Adrenal gland (tissue), 12 donors: ENCODE results near the gene RXFP4. TPM values are rescaled to one million over a fixed set of nuclear protein-coding genes. Genes with fewer than 3 reads are reported as not detected.

ENCODE experiments used
- DNase-seq, 7 donors: peaks; one replicate each; pipeline ENCODE4 v3.0.0-alpha.2; 2019 to 2020
- H3K27ac ChIP-seq, 5 donors: fragments of 200-600 bp; sonication (generic) in 4 of 5; 1 replicate in 3 of 5; 2 replicates in 2 of 5; pipeline versions ENCODE4 v1.5.1 to v1.8.0; 2016 to 2020; ENCODE audit warnings: mild to moderate bottlenecking in 1 of 5
- H3K27me3 ChIP-seq: fragments of 200-600 bp; 2 replicates; pipeline ENCODE4 v1.8.0; 2021
- H3K36me3 ChIP-seq, 2 donors: fragments of 200-600 bp; replicated peaks in 1 of 2; 1 replicate in 1 of 2; 2 replicates in 1 of 2; pipeline versions ENCODE4 v1.5.1 to v1.8.0; 2018 to 2022
- H3K4me1 ChIP-seq, 2 donors: fragments of 200-600 bp; replicated peaks in 1 of 2; 1 replicate in 1 of 2; 2 replicates in 1 of 2; pipeline versions ENCODE4 v1.5.1 to v1.8.0; 2018 to 2021
- H3K4me3 ChIP-seq, 4 donors: fragments of 200-600 bp; sonication (generic) in 3 of 4; one replicate each; pipeline ENCODE4 v1.5.1; 2016 to 2018
- H3K9me3 ChIP-seq, 3 donors: fragments of 200-600 bp; sonication (generic) in 1 of 3; replicated peaks in 1 of 3; 1 replicate in 2 of 3; 2 replicates in 1 of 3; pipeline versions ENCODE4 v1.5.1 to v1.8.0; 2016 to 2021
- POLR2A ChIP-seq, 2 donors: fragments of 450-650 bp; IDR thresholded peaks; one replicate each; pipeline ENCODE4 v1.6.1; 2017; ENCODE audit warnings: antibody characterized with exemption in 2 of 2, mild to moderate bottlenecking in 2 of 2, moderate library complexity in 1 of 2
- WGBS, 4 donors: extraction: QIAGEN DNeasy Blood & Tissue Kit in 2 of 4; methylation state at CpG; one replicate each; pipeline versions ENCODE4 v1.1.5 to v1.1.7; 2013 to 2017; 5-methylcytosine and 5-hydroxymethylcytosine counted together
- intact Hi-C, 2 donors: fragments of 100-400 bp; cut with DNase I; formaldehyde crosslinking; loops; one replicate each; pipeline versions ENCODE4 v1.14.1 to v1.15.0; 2022 to 2023
- polyA plus RNA-seq, 3 donors: library from polyadenylated mRNA; stranded (reverse); fragments of 200-250 nt in 2 of 3; fragments of 350-450 nt in 1 of 3; fragmentation: Illumina TruSeq in 1 of 3; extraction: RNeasy Lipid Tissue Mini Kit (QIAGEN cat#74804) in 1 of 3; gene quantifications; one replicate each; pipeline ENCODE4 v1.2.3, GENCODE V29; 2013 to 2014
- total RNA-seq, 9 donors: library from RNA; depleted of rRNA in 4 of 9; stranded (reverse); fragments of >200 nt in 4 of 9; fragments of 120-200 nt in 1 of 9; fragmentation: NEBNext Ultra II Directional in 1 of 9; extraction: Animal tissue kit (Norgen Biotek cat#: 25700) in 1 of 9; gene quantifications; one replicate each; pipeline versions ENCODE4 v1.1.0 to v1.2.4, GENCODE V29; 2013 to 2023
- TF ChIP-seq, protein P1 (sequence below), 6 experiments: fragments of 450-650 bp in 4 of 6; fragments of 200-600 bp in 2 of 6; sonication (generic) in 1 of 6; IDR thresholded peaks; 1 replicate in 5 of 6; 2 replicates in 1 of 6; pipeline versions ENCODE4 v1.5.1 to v1.8.0; 2016 to 2021; ENCODE audit warnings: antibody characterized with exemption in 6 of 6, mild to moderate bottlenecking in 2 of 6, moderate library complexity in 1 of 6
- donor health status: healthy with polysubstance abuse.
- donor health status: Bipolar disorder and iron deficiency.
- donor health status: DM: yes; HTN: yes; CAD: no.
- donor health status: DM: no; HTN: no; CAD: no.
- donor health status: DM: no; HTN: no; CAD: no.
- donor health status: DM: yes; HTN: yes; CAD: no.

Gene RXFP4
- total and polyA plus RNA-seq, 12 donors, result not detected

DNA sequence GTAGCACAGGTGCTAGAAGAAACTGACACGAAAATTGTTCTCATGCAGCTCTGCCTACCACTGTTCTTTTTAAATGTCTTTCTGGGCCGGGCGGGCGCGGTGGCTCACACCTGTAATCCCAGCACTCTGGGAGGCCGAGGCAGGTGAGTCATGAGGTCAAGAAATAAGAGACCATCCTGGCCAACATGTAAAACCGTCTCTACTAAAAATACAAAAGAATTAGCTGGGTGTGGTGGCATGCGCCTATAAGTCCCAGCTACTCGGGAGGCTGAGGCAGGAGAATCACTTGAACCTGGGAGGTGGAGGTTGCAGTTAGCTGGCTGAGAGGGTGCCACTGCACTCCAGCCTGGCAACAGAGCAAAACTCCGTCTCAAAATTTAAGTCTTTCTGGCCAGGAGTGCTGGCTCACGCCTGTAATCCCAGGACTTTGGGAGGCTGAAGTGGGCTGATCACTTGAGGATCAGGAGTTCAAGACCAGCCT, 29.3 kb upstream of the RXFP4 start:
- TF ChIP-seq, protein P1, sequence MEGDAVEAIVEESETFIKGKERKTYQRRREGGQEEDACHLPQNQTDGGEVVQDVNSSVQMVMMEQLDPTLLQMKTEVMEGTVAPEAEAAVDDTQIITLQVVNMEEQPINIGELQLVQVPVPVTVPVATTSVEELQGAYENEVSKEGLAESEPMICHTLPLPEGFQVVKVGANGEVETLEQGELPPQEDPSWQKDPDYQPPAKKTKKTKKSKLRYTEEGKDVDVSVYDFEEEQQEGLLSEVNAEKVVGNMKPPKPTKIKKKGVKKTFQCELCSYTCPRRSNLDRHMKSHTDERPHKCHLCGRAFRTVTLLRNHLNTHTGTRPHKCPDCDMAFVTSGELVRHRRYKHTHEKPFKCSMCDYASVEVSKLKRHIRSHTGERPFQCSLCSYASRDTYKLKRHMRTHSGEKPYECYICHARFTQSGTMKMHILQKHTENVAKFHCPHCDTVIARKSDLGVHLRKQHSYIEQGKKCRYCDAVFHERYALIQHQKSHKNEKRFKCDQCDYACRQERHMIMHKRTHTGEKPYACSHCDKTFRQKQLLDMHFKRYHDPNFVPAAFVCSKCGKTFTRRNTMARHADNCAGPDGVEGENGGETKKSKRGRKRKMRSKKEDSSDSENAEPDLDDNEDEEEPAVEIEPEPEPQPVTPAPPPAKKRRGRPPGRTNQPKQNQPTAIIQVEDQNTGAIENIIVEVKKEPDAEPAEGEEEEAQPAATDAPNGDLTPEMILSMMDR (IDR thresholded peaks at IDR 0.05), result no peak
- no peak for TF ChIP-seq POLR2A (IDR thresholded peaks at IDR 0.05)
- Histone ChIP-seq H3K27ac (peak overlapping the region in 2 of 5 donors; percentile 89 to 90), H3K9me3 (no peaks in the 10 kb centered on the region), H3K4me3 (no peak overlapping the region), H3K4me1 (peaks cover 6 to 11% of the 10 kb centered on the region in 2 donors), H3K27me3 (no peaks in the 10 kb centered on the region), H3K36me3 (peaks cover 0 to 71% of the 10 kb centered on the region in 2 donors)
- WGBS, 4 donors, result 82 to 87% (median 85%) methylated on average over 11 of the region's 11 CpGs
- DNase-seq, result no peak
- intact Hi-C loops, result loop anchor here in 1 of 2 donors (10.0 kb wide), 1 partner anchor 67 kb away; no protein-coding TSS in a partner anchor

DNA sequence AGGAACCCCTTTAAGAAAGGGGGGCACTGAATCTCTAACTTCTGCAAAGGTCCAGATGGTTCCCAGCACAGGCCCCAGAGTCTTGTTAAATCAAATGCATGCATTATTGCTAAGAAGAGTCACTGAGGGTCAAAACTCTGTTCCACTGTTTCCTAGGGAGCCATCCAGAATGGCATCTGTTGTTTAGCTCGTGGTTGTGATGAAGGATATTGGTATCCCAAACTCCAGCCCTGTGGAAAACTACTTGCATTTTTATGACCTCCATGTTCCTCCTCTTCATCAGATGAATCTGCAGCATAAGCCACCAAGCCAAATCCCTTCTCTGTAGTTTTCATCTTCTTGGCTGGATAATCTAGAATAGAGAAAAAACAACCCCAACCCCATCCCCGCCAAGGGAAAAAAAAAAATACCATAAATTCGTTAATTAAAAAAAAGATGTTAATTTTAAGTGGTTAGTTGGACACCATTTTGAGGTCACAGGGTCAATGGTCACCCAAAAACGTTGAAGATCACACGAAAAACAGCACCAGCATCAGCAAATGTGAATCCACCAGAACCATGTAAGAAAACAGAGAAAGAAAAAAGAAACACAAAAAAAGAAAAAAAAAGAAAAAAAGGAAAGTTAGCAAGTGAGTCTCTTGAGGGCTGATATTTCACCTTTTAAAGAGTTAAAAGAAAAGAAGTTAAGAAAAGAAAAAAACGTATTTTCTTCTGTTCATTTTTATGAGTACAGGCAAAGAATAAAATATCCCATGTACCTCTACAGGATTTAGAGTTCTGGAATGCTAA, 27.3 kb upstream of the RXFP4 start:
- peaks cover 6 to 11% of the 10 kb centered on the region in 2 donors for H3K4me1 ChIP-seq
- 67 to 69% (median 68%) methylated on average over 6 of the region's 6 CpGs for WGBS, 4 donors
- DNase-seq, result no peak
- H3K9me3 ChIP-seq, result no peaks in the 10 kb centered on the region
- no peak overlapping the region for H3K27ac ChIP-seq
- H3K27me3 ChIP-seq, result no peaks in the 10 kb centered on the region
- intact Hi-C loops, result loop anchor here in 1 of 2 donors (10.0 kb wide), 1 partner anchor 69 kb away; no protein-coding TSS in a partner anchor
- no peak overlapping the region for H3K4me3 ChIP-seq
- peaks cover 0 to 73% of the 10 kb centered on the region in 2 donors for H3K36me3 ChIP-seq
- TF ChIP-seq, protein P1 (IDR thresholded peaks at IDR 0.05), result no peak
- TF ChIP-seq POLR2A (IDR thresholded peaks at IDR 0.05), result no peak

DNA sequence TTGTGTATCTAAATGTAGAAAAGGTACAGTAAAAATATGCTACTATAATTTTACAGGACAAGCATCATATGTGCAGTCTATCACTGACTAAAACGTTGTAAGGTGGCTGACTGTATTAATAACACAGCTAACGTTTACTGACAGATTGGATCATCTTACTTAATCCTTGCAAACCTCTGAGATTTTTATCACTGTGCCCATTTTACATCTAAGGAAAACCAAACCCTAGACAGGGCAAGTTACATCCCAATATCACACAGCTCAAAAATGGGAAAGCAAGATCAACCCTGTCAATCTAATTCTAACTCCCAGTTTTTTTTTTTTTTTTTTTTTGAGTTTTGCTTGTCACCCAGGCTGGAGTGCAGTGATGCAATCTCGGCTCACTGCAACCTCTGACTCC, 22.8 kb upstream of the RXFP4 start:
- Histone ChIP-seq H3K27me3 (no peaks in the 10 kb centered on the region), H3K4me3 (no peak overlapping the region), H3K4me1 (no peaks in the 10 kb centered on the region), H3K27ac (no peak overlapping the region), H3K9me3 (no peaks in the 10 kb centered on the region), H3K36me3 (peaks cover 0 to 98% of the 10 kb centered on the region in 2 donors)
- no peak for TF ChIP-seq POLR2A (IDR thresholded peaks at IDR 0.05)
- TF ChIP-seq, protein P1 (IDR thresholded peaks at IDR 0.05), result no peak
- 56 to 70% (median 65%) methylated on average over 3 of the region's 3 CpGs for WGBS, 4 donors
- intact Hi-C loops, result loop anchor here in 1 of 2 donors (10.0 kb wide), 1 partner anchor 74 kb away; no protein-coding TSS in a partner anchor
- DNase-seq, result no peak

DNA sequence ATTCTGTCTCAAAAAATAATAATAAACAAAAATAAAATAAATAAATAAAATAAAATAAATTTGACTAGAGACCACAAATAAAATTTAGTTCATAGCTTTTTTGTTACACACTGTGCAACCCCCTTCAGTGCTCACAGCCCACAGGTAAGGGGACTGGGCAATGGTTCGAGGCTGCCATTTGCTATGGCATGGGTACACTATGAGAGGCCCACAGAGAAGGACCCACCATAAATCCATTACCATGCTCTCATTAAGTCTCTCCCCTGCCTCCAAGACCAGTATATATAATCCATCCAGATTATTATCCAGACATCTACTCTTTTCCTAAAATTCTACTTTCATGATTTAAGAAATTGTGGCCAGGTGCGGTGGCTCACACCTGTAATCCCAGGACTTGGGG, 21.6 kb upstream of the RXFP4 start:
- Histone ChIP-seq H3K27me3 (no peaks in the 10 kb centered on the region), H3K36me3 (peaks cover 0 to 98% of the 10 kb centered on the region in 2 donors), H3K4me3 (no peak overlapping the region), H3K27ac (no peak overlapping the region), H3K4me1 (no peaks in the 10 kb centered on the region), H3K9me3 (no peaks in the 10 kb centered on the region)
- TF ChIP-seq POLR2A (IDR thresholded peaks at IDR 0.05), result no peak
- TF ChIP-seq, protein P1 (IDR thresholded peaks at IDR 0.05), result no peak
- intact Hi-C loops, result loop anchor here in 1 of 2 donors (10.0 kb wide), 1 partner anchor 75 kb away; no protein-coding TSS in a partner anchor
- no peak for DNase-seq
- 93 to 100% (median 95%) methylated on average over 2 of the region's 2 CpGs for WGBS, 4 donors
